ENCODE results near the gene RAD1.

DNA sequence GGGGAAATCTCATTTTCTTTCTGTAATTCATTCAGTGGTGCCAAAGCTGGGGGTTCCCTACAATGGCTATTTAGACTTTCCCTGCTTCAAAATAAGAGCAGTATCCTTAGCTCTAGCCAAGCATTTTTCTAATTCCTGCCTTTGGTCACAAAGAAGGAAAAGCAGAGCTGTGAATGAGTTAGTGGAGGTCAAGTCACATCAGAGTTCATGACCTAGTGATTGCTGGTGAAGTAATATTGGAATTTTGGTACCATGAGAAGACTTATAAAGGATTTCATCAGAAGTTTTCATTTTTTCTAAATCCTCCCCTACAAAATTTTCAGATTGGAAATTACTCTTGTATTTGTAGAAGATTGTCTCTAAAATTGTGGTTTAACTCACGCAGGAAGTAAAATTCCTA lies 42.0 kb upstream of the RAD1 start:
- TF ChIP-seq, protein P1, sequence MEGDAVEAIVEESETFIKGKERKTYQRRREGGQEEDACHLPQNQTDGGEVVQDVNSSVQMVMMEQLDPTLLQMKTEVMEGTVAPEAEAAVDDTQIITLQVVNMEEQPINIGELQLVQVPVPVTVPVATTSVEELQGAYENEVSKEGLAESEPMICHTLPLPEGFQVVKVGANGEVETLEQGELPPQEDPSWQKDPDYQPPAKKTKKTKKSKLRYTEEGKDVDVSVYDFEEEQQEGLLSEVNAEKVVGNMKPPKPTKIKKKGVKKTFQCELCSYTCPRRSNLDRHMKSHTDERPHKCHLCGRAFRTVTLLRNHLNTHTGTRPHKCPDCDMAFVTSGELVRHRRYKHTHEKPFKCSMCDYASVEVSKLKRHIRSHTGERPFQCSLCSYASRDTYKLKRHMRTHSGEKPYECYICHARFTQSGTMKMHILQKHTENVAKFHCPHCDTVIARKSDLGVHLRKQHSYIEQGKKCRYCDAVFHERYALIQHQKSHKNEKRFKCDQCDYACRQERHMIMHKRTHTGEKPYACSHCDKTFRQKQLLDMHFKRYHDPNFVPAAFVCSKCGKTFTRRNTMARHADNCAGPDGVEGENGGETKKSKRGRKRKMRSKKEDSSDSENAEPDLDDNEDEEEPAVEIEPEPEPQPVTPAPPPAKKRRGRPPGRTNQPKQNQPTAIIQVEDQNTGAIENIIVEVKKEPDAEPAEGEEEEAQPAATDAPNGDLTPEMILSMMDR (conservative IDR thresholded peaks at IDR 0.05 in 1 of 2, IDR thresholded peaks at IDR 0.05 in 1 of 2; ENCODE audit: extremely low read depth in 1 of 2, insufficient read depth in 1 of 2, low read depth in 1 of 2, low read length in 2 of 2), result no peak
- no peak for TF ChIP-seq EZH2 (IDR thresholded peaks at IDR 0.05; ENCODE audit: borderline replicate concordance, low read length)

All from mammary epithelial cell (primary cell).